ENCODE results near the gene MAGI2. TPM values are rescaled to one million over a fixed set of nuclear protein-coding genes. Genes with fewer than 3 reads are reported as not detected.

MAGI2 gene
- total and polyA plus RNA-seq, 2 of the 13 experiments (the other 11 are each of a cell fraction or from before 2014, with no cell fraction given), result 1.5 to 3.8 TPM

GRCh38 chr7:78134256-78134655 is 1319.2 kb downstream of the MAGI2 start:
- Histone ChIP-seq H3K36me3 (replicated peaks in 1 of 2; ENCODE audit: control insufficient read depth in 1 of 2, insufficient read depth in 2 of 2, low read length in 2 of 2) (no peaks in the 10 kb centered on the region), H3K9me3 (ENCODE audit: low read length) (no peaks in the 10 kb centered on the region), H3K4me1 (ENCODE audit: insufficient read depth, low read length) (peaks cover 14% of the 10 kb centered on the region), H2AFZ (ENCODE audit: low read length) (no peak overlapping the region), H4K20me1 (ENCODE audit: insufficient read depth, low read length) (no peaks in the 10 kb centered on the region), H3K4me2 (ENCODE audit: low read depth, low read length) (no peak overlapping the region), H3K79me2 (ENCODE audit: insufficient read depth, low read length) (no peaks in the 10 kb centered on the region), H3K27me3 (ENCODE audit: control insufficient read depth in 1 of 2, insufficient read depth in 2 of 2, low read length in 2 of 2) (no peaks in the 10 kb centered on the region; a peak in 1 of 5 replicates), H3K4me3 (replicated peaks in 1 of 3; ENCODE audit: insufficient read depth in 1 of 3, low read depth in 2 of 3, low read length in 3 of 3) (no peak overlapping the region), H3K27ac (ENCODE audit: extremely low read length, insufficient read depth, low read length) (no peak overlapping the region), H3K9ac (ENCODE audit: insufficient read depth, low read depth, low read length) (no peak overlapping the region)
- peak; percentile 73 for ATAC-seq
- 2% methylated on average over 2 of the region's 2 CpGs for WGBS (ENCODE audit: low lambda C conversion rate)
- ChIA-PET CTCF (ENCODE audit: low intra/inter-chr PET ratio, low total read pairs) (no interaction called here), POLR2A (no interaction called here)
- peak; percentile 72 for FAIRE-seq
- DNase-seq (ENCODE audit: low spot score), result peak; percentile 3
- in situ Hi-C loops (cut with HindIII; ENCODE audit: extremely low pct_ligation_motif_present, low pct_unique_long_range_greater_than_20kb), result no loop called here
- BruUV-seq (replicated peaks), result no TSS peak
- intact Hi-C loops (cut with micrococcal nuclease; ENCODE audit: unreplicated experiment), result loop anchor here (2.0 to 10.0 kb wide), 2 partner anchors 301 to 791 kb away; no protein-coding TSS in a partner anchor
- TF ChIP-seq ZNF530 (CRISPR knock-in tag; IDR thresholded peaks at IDR 0.05; ENCODE audit: low read depth), result no peak
- TF ChIP-seq SMC3 (IDR thresholded peaks at IDR 0.05; ENCODE audit: low read length), result peak; percentile 13; the same call in 1 of the 2 replicates
- TF ChIP-seq HIC2 (CRISPR knock-in tag; IDR thresholded peaks at IDR 0.05; ENCODE audit: low read depth), result no peak
- peak; percentile 43 for TF ChIP-seq CTCF (CRISPR knock-in tag; IDR thresholded peaks at IDR 0.05)
- peak; percentile 58 for TF ChIP-seq STAG1 (CRISPR knock-in tag; IDR thresholded peaks at IDR 0.05)
